Esophagus squamous epithelium (tissue), 5 donors: ENCODE data around the gene CSGALNACT2. TPM values are rescaled to one million over a fixed set of nuclear protein-coding genes. Genes with fewer than 3 reads are reported as not detected.

Experiments used
- DNase-seq: peaks from one replicate; lab custom pipeline; 2025; lab: John Stamatoyannopoulos, UW
- H3K27ac ChIP-seq, 4 donors: fragments of 200-600 bp; sonication (generic); one replicate each; pipeline ENCODE4 v1.5.1; 2016 to 2019; ENCODE audit warnings: mild to moderate bottlenecking in 1 of 4
- H3K27me3 ChIP-seq, 4 donors: fragments of 200-600 bp; sonication (generic); 1 replicate in 3 of 4; 2 replicates in 1 of 4; pipeline versions ENCODE4 v1.5.1 to v1.6.0; 2017 to 2021; ENCODE audit warnings: antibody characterized with exemption in 1 of 4
- H3K36me3 ChIP-seq, 3 donors: fragments of 200-600 bp; sonication (generic); one replicate each; pipeline ENCODE4 v1.5.1; 2016 to 2019
- H3K4me1 ChIP-seq, 3 donors: fragments of 200-600 bp; sonication (generic); one replicate each; pipeline ENCODE4 v1.5.1; 2017 to 2019
- H3K4me3 ChIP-seq, 4 donors: fragments of 200-600 bp; sonication (generic); 1 replicate in 3 of 4; 2 replicates in 1 of 4; pipeline ENCODE4 v1.5.1; 2016 to 2019; ENCODE audit warnings: mild to moderate bottlenecking in 2 of 4, moderate library complexity in 1 of 4
- H3K9me3 ChIP-seq, 3 donors: fragments of 200-600 bp; sonication (generic); one replicate each; pipeline ENCODE4 v1.5.1; 2016 to 2019
- POLR2A ChIP-seq, 4 donors: fragments of 450-650 bp; IDR thresholded peaks; one replicate each; pipeline ENCODE4 v1.6.1; 2017; ENCODE audit warnings: antibody characterized with exemption in 4 of 4, mild to moderate bottlenecking in 4 of 4, moderate library complexity in 3 of 4
- WGBS, 2 donors: methylation state at CpG; one replicate each; pipeline ENCODE4 v1.1.5; 2018; 5-methylcytosine and 5-hydroxymethylcytosine counted together
- intact Hi-C: fragments of 100-400 bp; cut with DNase I; formaldehyde crosslinking; loops from one replicate; pipeline ENCODE4 v1.15.0; 2022
- total RNA-seq, 4 donors: library from RNA; depleted of rRNA; stranded (reverse); fragments of >200 nt; gene quantifications; one replicate each; pipeline ENCODE4 v1.1.0, GENCODE V29; 2016
- TF ChIP-seq, protein P1 (sequence below), 6 experiments: fragments of 450-650 bp in 4 of 6; fragments of 200-600 bp in 2 of 6; sonication (generic) in 2 of 6; IDR thresholded peaks; one replicate each; pipeline ENCODE4 v1.5.1; 2016 to 2019; ENCODE audit warnings: antibody characterized with exemption in 6 of 6, mild to moderate bottlenecking in 4 of 6, moderate library complexity in 4 of 6
- donor health status: DM: yes; HTN: yes; CAD: no.

CSGALNACT2 gene
- total RNA-seq, 4 donors from 2014 or later, result 2.8 to 18.5 (median 6.8) TPM

GRCh38 chr10:43196131-43196980 is 58.1 kb downstream of the CSGALNACT2 start:
- intact Hi-C loops, result no loop called here
- no peaks in the 10 kb centered on the region for H3K9me3 ChIP-seq
- no peak overlapping the region for H3K27ac ChIP-seq
- H3K4me3 ChIP-seq, result no peak overlapping the region
- H3K36me3 ChIP-seq, result no peaks in the 10 kb centered on the region
- H3K4me1 ChIP-seq, result peaks cover 0 to under 1% (median 0%) of the 10 kb centered on the region in 3 donors
- TF ChIP-seq POLR2A (IDR thresholded peaks at IDR 0.05), result no peak
- TF ChIP-seq, protein P1, sequence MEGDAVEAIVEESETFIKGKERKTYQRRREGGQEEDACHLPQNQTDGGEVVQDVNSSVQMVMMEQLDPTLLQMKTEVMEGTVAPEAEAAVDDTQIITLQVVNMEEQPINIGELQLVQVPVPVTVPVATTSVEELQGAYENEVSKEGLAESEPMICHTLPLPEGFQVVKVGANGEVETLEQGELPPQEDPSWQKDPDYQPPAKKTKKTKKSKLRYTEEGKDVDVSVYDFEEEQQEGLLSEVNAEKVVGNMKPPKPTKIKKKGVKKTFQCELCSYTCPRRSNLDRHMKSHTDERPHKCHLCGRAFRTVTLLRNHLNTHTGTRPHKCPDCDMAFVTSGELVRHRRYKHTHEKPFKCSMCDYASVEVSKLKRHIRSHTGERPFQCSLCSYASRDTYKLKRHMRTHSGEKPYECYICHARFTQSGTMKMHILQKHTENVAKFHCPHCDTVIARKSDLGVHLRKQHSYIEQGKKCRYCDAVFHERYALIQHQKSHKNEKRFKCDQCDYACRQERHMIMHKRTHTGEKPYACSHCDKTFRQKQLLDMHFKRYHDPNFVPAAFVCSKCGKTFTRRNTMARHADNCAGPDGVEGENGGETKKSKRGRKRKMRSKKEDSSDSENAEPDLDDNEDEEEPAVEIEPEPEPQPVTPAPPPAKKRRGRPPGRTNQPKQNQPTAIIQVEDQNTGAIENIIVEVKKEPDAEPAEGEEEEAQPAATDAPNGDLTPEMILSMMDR (IDR thresholded peaks at IDR 0.05), result no peak
- no peaks in the 10 kb centered on the region for H3K27me3 ChIP-seq
- DNase-seq, result no peak
- 73 to 92% methylated on average over 7 to 11 of the region's 20 CpGs for WGBS, 2 donors

GRCh38 chr10:43196981-43197833 is 59.0 kb downstream of the CSGALNACT2 start:
- DNase-seq, result no peak
- no peaks in the 10 kb centered on the region for H3K9me3 ChIP-seq
- WGBS, 2 donors, result 81 to 96% methylated on average over 3 to 9 of the region's 20 CpGs
- no peak for TF ChIP-seq POLR2A (IDR thresholded peaks at IDR 0.05)
- TF ChIP-seq, protein P1 (IDR thresholded peaks at IDR 0.05), result no peak
- H3K27me3 ChIP-seq, result no peaks in the 10 kb centered on the region
- H3K4me1 ChIP-seq, result peaks cover 5 to 9% (median 6%) of the 10 kb centered on the region in 3 donors
- intact Hi-C loops, result no loop called here
- no peak overlapping the region for H3K27ac ChIP-seq
- H3K36me3 ChIP-seq, result no peaks in the 10 kb centered on the region
- H3K4me3 ChIP-seq, result no peak overlapping the region

DNA sequence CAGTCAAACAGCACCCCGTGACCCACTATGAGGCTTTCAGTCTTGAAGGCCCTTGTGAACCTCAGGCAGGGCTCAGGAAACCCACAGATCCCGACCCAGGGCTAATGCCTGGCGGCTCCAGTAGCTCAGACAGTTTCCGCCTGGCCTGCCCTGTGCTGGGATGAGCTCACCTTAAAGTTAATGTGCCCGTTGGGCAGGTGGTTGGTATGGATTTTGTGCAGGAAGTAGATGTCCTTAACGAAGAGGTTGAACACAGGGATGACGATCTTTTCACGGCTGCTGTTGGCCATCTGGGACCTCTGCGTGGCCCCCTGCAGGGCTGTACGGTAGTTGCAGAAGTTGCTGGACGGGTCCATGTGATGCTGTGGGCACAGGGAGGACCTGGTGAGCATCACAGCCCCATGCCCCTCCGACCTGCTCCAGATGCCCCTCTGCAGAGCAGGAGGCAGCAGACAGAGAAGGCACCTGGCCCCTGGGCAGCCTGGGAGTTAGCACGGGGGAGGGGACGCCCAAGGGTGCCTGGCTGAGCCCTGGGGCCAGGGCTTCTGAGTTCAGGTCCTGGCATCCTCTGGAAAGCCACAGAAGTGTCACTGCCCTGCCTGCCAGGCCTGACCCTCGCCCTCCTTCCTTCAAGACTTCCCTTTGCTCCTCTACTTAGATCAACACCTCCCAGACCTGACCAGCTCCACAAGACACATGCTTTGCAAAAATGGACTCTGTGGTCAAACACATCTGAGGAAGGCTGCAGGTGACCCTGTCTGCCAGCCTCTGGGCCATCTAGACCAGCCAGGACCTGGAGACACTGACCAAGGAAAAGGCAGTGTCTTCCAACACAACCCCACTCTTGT is 59.8 kb downstream of the CSGALNACT2 start:
- peaks cover 10 to 17% (median 13%) of the 10 kb centered on the region in 3 donors for H3K4me1 ChIP-seq
- no peaks in the 10 kb centered on the region for H3K9me3 ChIP-seq
- TF ChIP-seq, protein P1 (IDR thresholded peaks at IDR 0.05), result peak in 1 of 6 experiments; percentile 16
- TF ChIP-seq POLR2A (IDR thresholded peaks at IDR 0.05), result no peak
- 40 to 86% methylated on average over 2 to 9 of the region's 15 CpGs for WGBS, 2 donors
- no peak for DNase-seq
- no peak overlapping the region for H3K27ac ChIP-seq
- intact Hi-C loops, result no loop called here
- no peak overlapping the region for H3K4me3 ChIP-seq
- no peaks in the 10 kb centered on the region for H3K27me3 ChIP-seq
- no peaks in the 10 kb centered on the region for H3K36me3 ChIP-seq

- no peaks in the 10 kb centered on the region for H3K36me3 ChIP-seq
- WGBS, 2 donors, result 70 to 94% methylated on average over 5 to 9 of the region's 10 CpGs
Measured at GRCh38 chr10:43198682-43199005, 60.4 kb downstream of the CSGALNACT2 start.

More at GRCh38 chr10:43198682-43199005, 60.4 kb downstream of the CSGALNACT2 start:
- Histone ChIP-seq H3K9me3 (no peaks in the 10 kb centered on the region), H3K27ac (no peak overlapping the region), H3K4me1 (peaks cover 10 to 22% (median 13%) of the 10 kb centered on the region in 3 donors), H3K4me3 (no peak overlapping the region), H3K27me3 (no peaks in the 10 kb centered on the region)
- intact Hi-C loops, result no loop called here
- TF ChIP-seq, protein P1 (IDR thresholded peaks at IDR 0.05), result no peak
- no peak for TF ChIP-seq POLR2A (IDR thresholded peaks at IDR 0.05)
- no peak for DNase-seq
